CD4-positive, alpha-beta T cell (primary cell): ENCODE data around the gene LANCL2. TPM values are rescaled to one million over a fixed set of nuclear protein-coding genes. Genes with fewer than 3 reads are reported as not detected.

Source experiments
- ATAC-seq: fragments of 200-7000 bp; cut with Tn5 transposase; one replicate; pipeline ENCODE4 v1.10.0; 2022; ENCODE audit warnings: mild to moderate bottlenecking; ENCODE audit not compliant: poor library complexity
- CTCF ChIA-PET: fragments of 350-600 bp; sonication (Branson Sonifier 250); formaldehyde crosslinking; loops from one replicate; lab custom pipeline; 2021; ENCODE audit warnings: antibody characterized with exemption, inconsistent platforms; lab: Charles Lee
- POLR2A ChIA-PET: fragments of 350-600 bp; sonication (Branson Sonifier 250); formaldehyde crosslinking; loops from one replicate; lab custom pipeline; 2021; ENCODE audit warnings: antibody characterized with exemption, inconsistent platforms; lab: Charles Lee
- DNase-seq, 14 experiments: peaks; one replicate each; pipeline ENCODE4 v3.0.0-alpha.2; 2013 to 2020; ENCODE audit warnings: mixed read lengths in 2 of 14
- H3K27ac ChIP-seq, 2 donors: one replicate each; pipeline versions ENCODE4 v1.5.1 to v1.7.0; 2013; ENCODE audit warnings: low read length in 2 of 2, low read depth in 1 of 2, mild to moderate bottlenecking in 1 of 2
- H3K27me3 ChIP-seq, 2 experiments: 1 replicate in 1 of 2; 2 replicates in 1 of 2; pipeline versions ENCODE4 v1.6.1 to v1.7.0; 2013; ENCODE audit warnings: low read length in 2 of 2, control low read depth in 1 of 2, mild to moderate bottlenecking in 1 of 2, moderate library complexity in 1 of 2; ENCODE audit not compliant: insufficient read depth in 2 of 2, control insufficient read depth in 1 of 2
- H3K36me3 ChIP-seq: one replicate; pipeline ENCODE4 v1.6.1; 2013; ENCODE audit warnings: low read length, control low read depth; ENCODE audit not compliant: insufficient read depth
- H3K4me1 ChIP-seq: one replicate; pipeline ENCODE4 v1.6.1; 2013; ENCODE audit warnings: low read length, control low read depth; ENCODE audit not compliant: insufficient read depth
- H3K4me3 ChIP-seq: one replicate; pipeline ENCODE4 v1.5.1; 2013; ENCODE audit warnings: mild to moderate bottlenecking, low read length, moderate library complexity
- H3K9me3 ChIP-seq, 2 experiments: 1 replicate in 1 of 2; 2 replicates in 1 of 2; pipeline versions ENCODE4 v1.6.1 to v1.7.0; 2013; ENCODE audit warnings: low read length in 2 of 2, mild to moderate bottlenecking in 2 of 2, control low read depth in 1 of 2, moderate library complexity in 1 of 2; ENCODE audit not compliant: control insufficient read depth in 1 of 2, insufficient read depth in 1 of 2
- H3K27ac Mint-ChIP-seq: one replicate; pipeline ENCODE4 v1.8.0; 2020; ENCODE audit warnings: mixed read lengths
- H3K27me3 Mint-ChIP-seq: one replicate; pipeline ENCODE4 v1.8.0; 2021; ENCODE audit warnings: mixed read lengths
- H3K36me3 Mint-ChIP-seq: one replicate; pipeline ENCODE4 v1.8.0; 2021; ENCODE audit warnings: low read depth, mixed read lengths
- H3K4me1 Mint-ChIP-seq: one replicate; pipeline ENCODE4 v1.8.0; 2021; ENCODE audit warnings: low read depth, mixed read lengths
- H3K4me3 Mint-ChIP-seq: one replicate; pipeline ENCODE4 v1.8.0; 2020; ENCODE audit warnings: mild to moderate bottlenecking, mixed read lengths
- H3K9me3 Mint-ChIP-seq: one replicate; pipeline ENCODE4 v1.8.0; 2020; ENCODE audit warnings: mixed read lengths
- intact Hi-C, 2 experiments: fragments of 100-400 bp; cut with DNase I in 1 of 2; cut with micrococcal nuclease in 1 of 2; formaldehyde crosslinking; loops; one replicate each; pipeline versions ENCODE4 v1.15.1 to v1.9.0; 2023 to 2025; cut with DNase I, micrococcal nuclease
- total RNA-seq, 174 experiments: library from RNA in 2 of 174; stranded (reverse) in 2 of 174; gene quantifications; one replicate each; pipeline ENCODE4 v1.2.3 and lab custom pipeline; 2021 to 2026
- TF ChIP-seq, protein P1 (sequence below): fragments of 200-600 bp; IDR thresholded peaks from one replicate; pipeline ENCODE4 v1.8.0; 2022; ENCODE audit warnings: antibody characterized with exemption, mild to moderate bottlenecking

The LANCL2 gene
- total RNA-seq, 2 experiments from 2014 or later = 7.1 to 9.0 TPM

DNA sequence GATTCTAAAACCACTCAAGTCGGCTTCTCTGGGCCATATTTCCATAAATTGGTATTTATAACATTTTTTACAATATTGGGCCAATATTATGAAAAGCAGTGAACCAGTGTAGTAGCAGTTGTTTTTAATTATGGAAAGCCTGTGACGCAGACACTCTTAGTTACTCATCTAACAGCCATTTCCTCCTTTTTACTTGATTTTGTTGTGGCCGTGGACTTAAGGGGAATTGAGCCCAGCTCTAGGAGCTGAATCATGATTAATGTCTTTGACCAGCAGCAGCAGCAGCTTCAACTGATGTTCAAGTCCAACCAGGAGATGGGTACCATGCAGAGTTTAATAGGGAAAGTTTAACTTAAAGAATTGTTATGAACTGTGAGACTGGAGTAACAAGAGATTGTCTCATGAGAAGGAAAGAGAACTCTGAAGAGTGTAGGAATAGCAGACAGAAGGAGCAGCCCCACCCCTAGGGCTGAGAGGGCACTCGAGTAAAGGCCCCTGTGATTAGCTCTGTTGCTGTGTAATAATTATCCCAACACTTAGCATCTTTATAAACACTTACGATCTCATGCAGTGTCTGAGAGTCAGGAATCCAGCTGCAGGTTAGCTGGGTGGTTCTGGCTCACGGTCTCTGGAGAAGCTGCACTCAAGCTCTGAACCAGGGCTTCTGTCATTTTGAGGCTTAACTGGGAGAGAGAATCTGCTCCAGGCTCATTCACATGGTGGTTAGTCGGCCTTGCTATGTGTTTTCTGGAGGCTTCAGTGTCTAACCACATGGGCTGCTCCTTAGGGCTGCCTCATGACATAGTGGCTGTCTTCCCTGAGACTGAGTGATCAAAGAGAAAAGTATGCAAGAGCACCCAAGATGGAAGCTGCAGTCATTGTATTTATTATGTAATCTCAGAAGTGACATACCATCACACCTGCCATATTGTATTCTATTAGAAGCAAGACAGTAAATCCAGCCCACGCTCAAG is 4.6 kb downstream of the LANCL2 start:
- peaks cover 20% of the 10 kb centered on the region for H3K36me3 Mint-ChIP-seq
- no peaks in the 10 kb centered on the region for H3K36me3 ChIP-seq
- H3K27me3 Mint-ChIP-seq = no peaks in the 10 kb centered on the region
- ChIA-PET POLR2A (no interaction called here), CTCF (no interaction called here)
- no peak overlapping the region for H3K4me3 ChIP-seq
- peaks cover 12% of the 10 kb centered on the region for H3K4me1 ChIP-seq
- DNase-seq (no peak), ATAC-seq (no peak)
- H3K27ac ChIP-seq = no peak overlapping the region
- H3K9me3 ChIP-seq = no peaks in the 10 kb centered on the region
- H3K4me3 Mint-ChIP-seq = peak overlapping the region; percentile 28
- no peaks in the 10 kb centered on the region for H3K9me3 Mint-ChIP-seq
- peaks cover 7% of the 10 kb centered on the region for H3K4me1 Mint-ChIP-seq
- H3K27ac Mint-ChIP-seq = peak overlapping the region; percentile 69
- TF ChIP-seq, protein P1, sequence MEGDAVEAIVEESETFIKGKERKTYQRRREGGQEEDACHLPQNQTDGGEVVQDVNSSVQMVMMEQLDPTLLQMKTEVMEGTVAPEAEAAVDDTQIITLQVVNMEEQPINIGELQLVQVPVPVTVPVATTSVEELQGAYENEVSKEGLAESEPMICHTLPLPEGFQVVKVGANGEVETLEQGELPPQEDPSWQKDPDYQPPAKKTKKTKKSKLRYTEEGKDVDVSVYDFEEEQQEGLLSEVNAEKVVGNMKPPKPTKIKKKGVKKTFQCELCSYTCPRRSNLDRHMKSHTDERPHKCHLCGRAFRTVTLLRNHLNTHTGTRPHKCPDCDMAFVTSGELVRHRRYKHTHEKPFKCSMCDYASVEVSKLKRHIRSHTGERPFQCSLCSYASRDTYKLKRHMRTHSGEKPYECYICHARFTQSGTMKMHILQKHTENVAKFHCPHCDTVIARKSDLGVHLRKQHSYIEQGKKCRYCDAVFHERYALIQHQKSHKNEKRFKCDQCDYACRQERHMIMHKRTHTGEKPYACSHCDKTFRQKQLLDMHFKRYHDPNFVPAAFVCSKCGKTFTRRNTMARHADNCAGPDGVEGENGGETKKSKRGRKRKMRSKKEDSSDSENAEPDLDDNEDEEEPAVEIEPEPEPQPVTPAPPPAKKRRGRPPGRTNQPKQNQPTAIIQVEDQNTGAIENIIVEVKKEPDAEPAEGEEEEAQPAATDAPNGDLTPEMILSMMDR = no peak
- no peaks in the 10 kb centered on the region for H3K27me3 ChIP-seq
- intact Hi-C loops = loop anchor here (5.0 to 10.0 kb wide), 8 partner anchors 43 to 738 kb away; partner anchors contain the start of genes MRPS17 (in 2 of the 2), VOPP1 (in 2 of the 2), CCT6A (in 1 of the 2) and CHCHD2 (in 1 of the 2)

DNA sequence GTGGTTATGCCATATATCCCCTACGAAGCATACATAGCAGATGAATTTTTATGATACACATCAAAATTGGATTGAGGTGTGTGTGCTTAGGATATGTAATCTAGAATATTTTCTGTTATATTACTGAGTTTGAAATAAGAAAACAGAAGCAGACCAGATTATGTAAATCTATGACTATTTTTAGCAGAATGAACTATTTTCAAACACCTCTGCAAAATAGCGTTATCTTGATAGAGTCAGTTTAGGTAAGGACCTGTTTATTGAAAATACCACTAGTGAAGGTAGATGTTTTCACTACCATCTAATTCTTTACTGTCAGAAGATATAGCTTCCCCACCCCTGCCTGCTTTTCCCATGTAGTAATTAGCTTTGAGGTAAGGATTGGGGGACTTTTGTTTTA is 9.1 kb downstream of the LANCL2 start:
- TF ChIP-seq, protein P1 = no peak
- ChIA-PET POLR2A (interaction anchor here (1.5 kb wide), 1 partner anchor 8 kb away, joined by 9 read pairs; no protein-coding TSS in a partner anchor), CTCF (interaction anchor here (1.0 kb wide), 1 partner anchor 41 kb away, joined by 3 read pairs; no protein-coding TSS in a partner anchor)
- Mint-ChIP-seq H3K4me3 (no peak overlapping the region), H3K4me1 (no peaks in the 10 kb centered on the region), H3K27me3 (no peaks in the 10 kb centered on the region), H3K9me3 (no peaks in the 10 kb centered on the region), H3K27ac (no peak overlapping the region), H3K36me3 (no peaks in the 10 kb centered on the region)
- no peaks in the 10 kb centered on the region for H3K36me3 ChIP-seq
- no peaks in the 10 kb centered on the region for H3K4me1 ChIP-seq
- no peak overlapping the region for H3K4me3 ChIP-seq
- DNase-seq (no peak), ATAC-seq (no peak)
- intact Hi-C loops = loop anchor here in 1 of 2 experiments (5.0 kb wide), 1 partner anchor 103 kb away; no protein-coding TSS in a partner anchor
- H3K27ac ChIP-seq = no peak overlapping the region
- no peaks in the 10 kb centered on the region for H3K9me3 ChIP-seq
- H3K27me3 ChIP-seq = no peaks in the 10 kb centered on the region

DNA sequence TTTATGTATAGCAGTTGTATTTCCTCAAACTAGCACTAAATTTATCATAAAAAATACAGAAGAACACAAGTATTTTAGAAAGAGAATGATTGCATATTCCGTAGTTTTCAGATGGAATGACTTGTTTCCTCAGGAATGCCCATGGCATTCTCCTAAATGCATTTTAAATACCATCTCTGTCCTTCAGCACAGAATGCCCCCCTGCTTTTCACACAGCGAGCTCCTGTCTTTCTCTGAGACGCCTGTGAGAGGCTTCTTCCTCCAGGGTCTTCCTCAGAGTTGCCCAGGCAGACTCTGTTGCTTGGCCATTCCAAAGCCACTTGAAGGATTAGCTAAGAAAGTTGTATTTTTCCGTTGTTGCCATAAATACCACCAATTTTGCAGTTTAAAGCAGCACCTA is 10.1 kb downstream of the LANCL2 start:
- no peak overlapping the region for H3K27ac Mint-ChIP-seq
- no peaks in the 10 kb centered on the region for H3K4me1 ChIP-seq
- DNase-seq (no peak), ATAC-seq (no peak)
- no peaks in the 10 kb centered on the region for H3K27me3 Mint-ChIP-seq
- no peaks in the 10 kb centered on the region for H3K36me3 Mint-ChIP-seq
- ChIA-PET POLR2A (interaction anchor here (0.6 to 1.5 kb wide), 2 partner anchors 9 to 78 kb away, joined by 3 to 9 read pairs; no protein-coding TSS in a partner anchor), CTCF (interaction anchor here (1.0 to 1.2 kb wide), 2 partner anchors 10 to 40 kb away, joined by 3 to 4 read pairs; partner anchors contain the start of gene LANCL2)
- H3K36me3 ChIP-seq = no peaks in the 10 kb centered on the region
- no peaks in the 10 kb centered on the region for H3K9me3 Mint-ChIP-seq
- no peak overlapping the region for H3K4me3 ChIP-seq
- no peaks in the 10 kb centered on the region for H3K9me3 ChIP-seq
- TF ChIP-seq, protein P1 = no peak
- no peaks in the 10 kb centered on the region for H3K4me1 Mint-ChIP-seq
- intact Hi-C loops = no loop called here
- H3K27ac ChIP-seq = no peak overlapping the region
- H3K4me3 Mint-ChIP-seq = no peak overlapping the region
- H3K27me3 ChIP-seq = no peaks in the 10 kb centered on the region
